Activated naive CD8-positive, alpha-beta T cell treated with anti-CD3 and anti-CD28 coated beads, Interleukin-2, amount 50 U/mL, for 24 hours (primary cell): ENCODE data around the gene TRABD2B.

Source experiments
- ATAC-seq: fragments of 150-1000 bp; cut with Tn5 transposase; one replicate; pipeline ENCODE4 v1.10.0; 2021
- DNase-seq: peaks from one replicate; pipeline ENCODE4 v3.0.0; 2021
- H3K27ac Mint-ChIP-seq: one replicate; pipeline ENCODE4 v1.8.0; 2021; ENCODE audit warnings: mild to moderate bottlenecking, mixed read lengths
- H3K27me3 Mint-ChIP-seq: one replicate; pipeline ENCODE4 v1.8.0; 2021; ENCODE audit warnings: mixed read lengths
- H3K36me3 Mint-ChIP-seq: one replicate; pipeline ENCODE4 v1.8.0; 2021; ENCODE audit warnings: low read depth, mixed read lengths
- H3K4me1 Mint-ChIP-seq: one replicate; pipeline ENCODE4 v1.8.0; 2021; ENCODE audit warnings: mixed read lengths
- H3K4me3 Mint-ChIP-seq: one replicate; pipeline ENCODE4 v1.8.0; 2021; ENCODE audit warnings: mild to moderate bottlenecking, moderate library complexity, mixed read lengths
- H3K9me3 Mint-ChIP-seq: one replicate; pipeline ENCODE4 v1.8.0; 2021; ENCODE audit warnings: mixed read lengths

TRABD2B gene

GRCh38 chr1:47951026-47951425 is 46.2 kb downstream of the TRABD2B start:
- H3K9me3 Mint-ChIP-seq = no peaks in the 10 kb centered on the region
- DNase-seq (no peak), ATAC-seq (no peak)
- no peak overlapping the region for H3K27ac Mint-ChIP-seq
- no peaks in the 10 kb centered on the region for H3K36me3 Mint-ChIP-seq
- no peak overlapping the region for H3K4me3 Mint-ChIP-seq
- no peaks in the 10 kb centered on the region for H3K4me1 Mint-ChIP-seq
- peaks cover 6% of the 10 kb centered on the region for H3K27me3 Mint-ChIP-seq

GRCh38 chr1:47950471-47950870 is 46.7 kb downstream of the TRABD2B start:
- Mint-ChIP-seq H3K36me3 (no peaks in the 10 kb centered on the region), H3K9me3 (no peaks in the 10 kb centered on the region), H3K27ac (no peak overlapping the region), H3K27me3 (peaks cover 6% of the 10 kb centered on the region), H3K4me1 (no peaks in the 10 kb centered on the region), H3K4me3 (no peak overlapping the region)
- no peak for ATAC-seq
- no peak for DNase-seq

GRCh38 chr1:47948126-47948525 is 49.1 kb downstream of the TRABD2B start:
- DNase-seq (no peak), ATAC-seq (no peak)
- H3K36me3 Mint-ChIP-seq = no peaks in the 10 kb centered on the region

GRCh38 chr1:47947531-47947930 is 49.7 kb downstream of the TRABD2B start:
- ATAC-seq = no peak
- no peak for DNase-seq
- H3K36me3 Mint-ChIP-seq = no peaks in the 10 kb centered on the region
- H3K27me3 Mint-ChIP-seq = peaks cover 10% of the 10 kb centered on the region
- no peaks in the 10 kb centered on the region for H3K9me3 Mint-ChIP-seq
- no peak overlapping the region for H3K27ac Mint-ChIP-seq
- no peak overlapping the region for H3K4me3 Mint-ChIP-seq
- no peaks in the 10 kb centered on the region for H3K4me1 Mint-ChIP-seq

More at GRCh38 chr1:47948126-47948525, 49.1 kb downstream of the TRABD2B start:
- H3K4me3 Mint-ChIP-seq = no peak overlapping the region
- H3K27ac Mint-ChIP-seq = no peak overlapping the region
- no peaks in the 10 kb centered on the region for H3K9me3 Mint-ChIP-seq
- H3K27me3 Mint-ChIP-seq = peaks cover 10% of the 10 kb centered on the region
- H3K4me1 Mint-ChIP-seq = no peaks in the 10 kb centered on the region

GRCh38 chr1:47944561-47944960 is 52.6 kb downstream of the TRABD2B start:
- Mint-ChIP-seq H3K4me3 (no peak overlapping the region), H3K36me3 (no peaks in the 10 kb centered on the region), H3K4me1 (no peaks in the 10 kb centered on the region), H3K9me3 (no peaks in the 10 kb centered on the region), H3K27ac (no peak overlapping the region), H3K27me3 (peaks cover 14% of the 10 kb centered on the region)
- ATAC-seq (no peak), DNase-seq (no peak)

GRCh38 chr1:47942240-47942629 is 55.0 kb downstream of the TRABD2B start:
- H3K9me3 Mint-ChIP-seq = no peaks in the 10 kb centered on the region
- H3K36me3 Mint-ChIP-seq = no peaks in the 10 kb centered on the region
- ATAC-seq = no peak
- H3K4me1 Mint-ChIP-seq = no peaks in the 10 kb centered on the region
- H3K27me3 Mint-ChIP-seq = peaks cover 15% of the 10 kb centered on the region
- no peak overlapping the region for H3K27ac Mint-ChIP-seq
- no peak overlapping the region for H3K4me3 Mint-ChIP-seq
- DNase-seq = no peak

- no peaks in the 10 kb centered on the region for H3K36me3 Mint-ChIP-seq
- DNase-seq = no peak
- H3K27ac Mint-ChIP-seq = no peak overlapping the region
- no peak for ATAC-seq
- peaks cover 15% of the 10 kb centered on the region for H3K27me3 Mint-ChIP-seq
- H3K4me3 Mint-ChIP-seq = no peak overlapping the region
- H3K9me3 Mint-ChIP-seq = no peaks in the 10 kb centered on the region
- no peaks in the 10 kb centered on the region for H3K4me1 Mint-ChIP-seq
Observed at GRCh38 chr1:47941609-47942239, 55.5 kb downstream of the TRABD2B start.

- no peak overlapping the region for H3K4me3 Mint-ChIP-seq
- no peaks in the 10 kb centered on the region for H3K4me1 Mint-ChIP-seq
- H3K9me3 Mint-ChIP-seq = no peaks in the 10 kb centered on the region
- H3K27ac Mint-ChIP-seq = no peak overlapping the region
- peaks cover 15% of the 10 kb centered on the region for H3K27me3 Mint-ChIP-seq
- DNase-seq (no peak), ATAC-seq (no peak)
- H3K36me3 Mint-ChIP-seq = no peaks in the 10 kb centered on the region
Observed at GRCh38 chr1:47940779-47941178, 56.4 kb downstream of the TRABD2B start.

- Mint-ChIP-seq H3K4me3 (no peak overlapping the region), H3K27me3 (peaks cover 15% of the 10 kb centered on the region), H3K27ac (no peak overlapping the region), H3K4me1 (no peaks in the 10 kb centered on the region), H3K9me3 (no peaks in the 10 kb centered on the region), H3K36me3 (no peaks in the 10 kb centered on the region)
- ATAC-seq (no peak), DNase-seq (no peak)
Observed at GRCh38 chr1:47940326-47940725, 56.9 kb downstream of the TRABD2B start.

- Mint-ChIP-seq H3K27ac (no peak overlapping the region), H3K27me3 (peaks cover 11% of the 10 kb centered on the region), H3K4me1 (no peaks in the 10 kb centered on the region), H3K9me3 (no peaks in the 10 kb centered on the region), H3K36me3 (no peaks in the 10 kb centered on the region), H3K4me3 (no peak overlapping the region)
- ATAC-seq (no peak), DNase-seq (no peak)
Observed at GRCh38 chr1:47938520-47938919, 58.7 kb downstream of the TRABD2B start.

- no peak for DNase-seq
- Mint-ChIP-seq H3K36me3 (no peaks in the 10 kb centered on the region), H3K27ac (no peak overlapping the region), H3K4me3 (no peak overlapping the region), H3K9me3 (no peaks in the 10 kb centered on the region), H3K4me1 (no peaks in the 10 kb centered on the region), H3K27me3 (peaks cover 7% of the 10 kb centered on the region)
- no peak for ATAC-seq
Observed at GRCh38 chr1:47937586-47938254, 59.5 kb downstream of the TRABD2B start.

GRCh38 chr1:47936916-47937551 is 60.2 kb downstream of the TRABD2B start:
- peaks cover 11% of the 10 kb centered on the region for H3K27me3 Mint-ChIP-seq
- H3K27ac Mint-ChIP-seq = no peak overlapping the region
- H3K4me1 Mint-ChIP-seq = no peaks in the 10 kb centered on the region
- H3K4me3 Mint-ChIP-seq = no peak overlapping the region
- H3K36me3 Mint-ChIP-seq = no peaks in the 10 kb centered on the region
- H3K9me3 Mint-ChIP-seq = no peaks in the 10 kb centered on the region
- ATAC-seq (no peak), DNase-seq (no peak)

- Mint-ChIP-seq H3K9me3 (no peaks in the 10 kb centered on the region), H3K4me1 (no peaks in the 10 kb centered on the region), H3K27me3 (peaks cover 7% of the 10 kb centered on the region), H3K4me3 (no peak overlapping the region), H3K27ac (no peak overlapping the region), H3K36me3 (no peaks in the 10 kb centered on the region)
- ATAC-seq = no peak
- DNase-seq = no peak
Observed at GRCh38 chr1:47935856-47936255, 61.3 kb downstream of the TRABD2B start.

- Mint-ChIP-seq H3K27ac (no peak overlapping the region), H3K4me1 (no peaks in the 10 kb centered on the region), H3K9me3 (no peaks in the 10 kb centered on the region), H3K36me3 (no peaks in the 10 kb centered on the region), H3K4me3 (no peak overlapping the region), H3K27me3 (peaks cover 7% of the 10 kb centered on the region)
- ATAC-seq (no peak), DNase-seq (no peak)
Observed at GRCh38 chr1:47935163-47935562, 62.0 kb downstream of the TRABD2B start.

- Mint-ChIP-seq H3K4me3 (no peak overlapping the region), H3K27ac (no peak overlapping the region), H3K27me3 (peaks cover 7% of the 10 kb centered on the region), H3K4me1 (no peaks in the 10 kb centered on the region), H3K9me3 (no peaks in the 10 kb centered on the region), H3K36me3 (no peaks in the 10 kb centered on the region)
- ATAC-seq (no peak), DNase-seq (no peak)
Observed at GRCh38 chr1:47934243-47934805, 62.9 kb downstream of the TRABD2B start.
